BJ (cell line): ENCODE data around the gene NPTN. TPM values are rescaled to one million over a fixed set of nuclear protein-coding genes. Genes with fewer than 3 reads are reported as not detected.

Source experiments
- CTCF ChIA-PET: fragments of 350-600 bp; formaldehyde crosslinking; extraction: SDS; loops from one replicate; lab custom pipeline; 2021; ENCODE audit warnings: antibody characterized with exemption, inconsistent platforms; lab: Yijun Ruan, JAX
- POLR2A ChIA-PET: fragments of 300-600 bp; sonication (Branson Sonifier 250); formaldehyde crosslinking; extraction: SDS; loops from one replicate; lab custom pipeline; 2021; ENCODE audit warnings: antibody characterized with exemption; lab: Charles Lee
- DNase-seq: peaks from one replicate; pipeline ENCODE4 v3.0.0-alpha.2; 2011; ENCODE audit warnings: low read depth
- H3K27me3 ChIP-seq: 2 replicates; pipeline ENCODE4 v1.6.0; 2011; ENCODE audit warnings: low read length; ENCODE audit not compliant: control insufficient read depth, insufficient read depth
- H3K36me3 ChIP-seq: 2 replicates; pipeline ENCODE4 v1.5.1; 2011; ENCODE audit warnings: low read length; ENCODE audit not compliant: control insufficient read depth, insufficient read depth
- H3K4me3 ChIP-seq: 2 replicates; pipeline ENCODE4 v1.5.1; 2011; ENCODE audit warnings: low read depth, mild to moderate bottlenecking, control low read depth, low read length
- CTCF ChIP-seq: IDR thresholded peaks from 2 replicates; pipeline ENCODE4 v1.5.1; 2011; ENCODE audit warnings: low read depth, mild to moderate bottlenecking, control low read depth, inconsistent platforms, low read length, moderate library complexity; ENCODE audit not compliant: insufficient read depth
- polyA plus RNA-seq: library from polyadenylated mRNA; depleted of rRNA; stranded (reverse); fragments of >200 nt; gene quantifications from 2 replicates; pipeline ENCODE4 v1.2.3, GENCODE V29; 2011

NPTN gene
- polyA plus RNA-seq, 1 experiment, result 406 TPM

GRCh38 chr15:73599934-73600333 lies 33.3 kb downstream of the NPTN start:
- Histone ChIP-seq H3K4me3 (no peak overlapping the region), H3K27me3 (no peaks in the 10 kb centered on the region), H3K36me3 (no peaks in the 10 kb centered on the region)
- TF ChIP-seq CTCF, result no peak
- ChIA-PET POLR2A (no interaction called here), CTCF (interaction anchor here (1.1 kb wide), 1 partner anchor 40 kb away, joined by 3 read pairs; no protein-coding TSS in a partner anchor)
- DNase-seq, result no peak

GRCh38 chr15:73598530-73599160 lies 34.5 kb downstream of the NPTN start:
- ChIA-PET CTCF (interaction anchor here (0.8 kb wide), 1 partner anchor 9 kb away, joined by 3 read pairs; no protein-coding TSS in a partner anchor), POLR2A (interaction anchor here (0.6 kb wide), 1 partner anchor 21 kb away, joined by 3 read pairs; no protein-coding TSS in a partner anchor)
- Histone ChIP-seq H3K36me3 (no peaks in the 10 kb centered on the region), H3K4me3 (no peak overlapping the region), H3K27me3 (no peaks in the 10 kb centered on the region)
- no peak for TF ChIP-seq CTCF
- DNase-seq, result no peak

GRCh38 chr15:73597036-73597638 lies 36.1 kb downstream of the NPTN start:
- Histone ChIP-seq H3K36me3 (no peaks in the 10 kb centered on the region), H3K27me3 (no peaks in the 10 kb centered on the region), H3K4me3 (no peak overlapping the region)
- POLR2A ChIA-PET, result no interaction called here
- no peak for DNase-seq
- TF ChIP-seq CTCF, result no peak
- CTCF ChIA-PET, result no interaction called here

GRCh38 chr15:73596174-73596573 lies 37.0 kb downstream of the NPTN start:
- ChIA-PET POLR2A (no interaction called here), CTCF (interaction anchor here (0.8 to 1.3 kb wide), 5 partner anchors 9 to 40 kb away, joined by 3 read pairs; no protein-coding TSS in a partner anchor)

More at GRCh38 chr15:73596174-73596573, 37.0 kb downstream of the NPTN start:
- no peak for TF ChIP-seq CTCF
- Histone ChIP-seq H3K36me3 (0 out of 2 replicates have a peak, but pooled peaks cover 2% of the 10 kb centered on the region), H3K27me3 (no peaks in the 10 kb centered on the region), H3K4me3 (no peak overlapping the region)
- no peak for DNase-seq
